NB4 (cell line): ENCODE data around the gene C10orf120.

Source experiments
- DNase-seq: peaks from one replicate; pipeline ENCODE4 v3.0.0; 2010; ENCODE audit warnings: low read depth
- H3K4me3 ChIP-seq: one replicate; pipeline ENCODE4 v1.5.1; 2011; ENCODE audit warnings: mild to moderate bottlenecking, low read depth, low read length, moderate library complexity
- CTCF ChIP-seq: IDR thresholded peaks from one replicate; pipeline ENCODE4 v1.5.1; 2012; ENCODE audit warnings: low read depth, low read length
- MAX ChIP-seq: IDR thresholded peaks from 2 replicates; pipeline ENCODE4 v1.6.1; 2011; ENCODE audit warnings: low read depth, low read length
- MYC ChIP-seq: IDR thresholded peaks from 2 replicates; pipeline ENCODE4 v1.6.1; 2011; ENCODE audit warnings: low read depth, low read length
- POLR2A ChIP-seq: IDR thresholded peaks from 2 replicates; pipeline ENCODE4 v1.6.1; 2011; ENCODE audit warnings: mild to moderate bottlenecking; ENCODE audit not compliant: insufficient read length; ENCODE audit errors: extremely low read depth

The C10orf120 gene

GRCh38 chr10:122659651-122660050 lies 40.0 kb downstream of the C10orf120 start:
- DNase-seq = no peak
- no peak for TF ChIP-seq MYC
- no peak for TF ChIP-seq CTCF
- TF ChIP-seq MAX = no peak
- no peak for TF ChIP-seq POLR2A
- H3K4me3 ChIP-seq = no peak overlapping the region

DNA sequence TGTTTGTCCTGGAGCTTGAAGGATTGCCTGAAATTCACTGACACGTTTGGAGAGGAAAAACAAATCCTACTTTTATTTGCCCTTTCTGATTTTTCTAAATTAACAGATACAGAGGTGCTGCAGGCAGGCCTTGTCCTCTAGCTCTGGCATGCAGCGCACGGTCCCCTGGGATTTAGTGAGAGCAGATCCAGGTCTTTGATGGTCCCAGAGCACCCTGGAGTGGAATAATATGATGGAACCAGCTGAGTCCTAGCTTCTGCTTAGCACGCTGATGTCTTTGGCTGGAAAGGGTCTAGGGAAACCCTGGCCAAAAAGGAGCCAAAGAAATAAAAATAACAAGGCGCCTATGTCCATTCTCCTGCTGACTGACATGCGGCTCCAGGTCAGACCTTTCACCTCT lies 40.5 kb downstream of the C10orf120 start:
- no peak overlapping the region for H3K4me3 ChIP-seq
- TF ChIP-seq MAX (no peak), MYC (no peak), POLR2A (no peak), CTCF (no peak)
- DNase-seq = no peak

DNA sequence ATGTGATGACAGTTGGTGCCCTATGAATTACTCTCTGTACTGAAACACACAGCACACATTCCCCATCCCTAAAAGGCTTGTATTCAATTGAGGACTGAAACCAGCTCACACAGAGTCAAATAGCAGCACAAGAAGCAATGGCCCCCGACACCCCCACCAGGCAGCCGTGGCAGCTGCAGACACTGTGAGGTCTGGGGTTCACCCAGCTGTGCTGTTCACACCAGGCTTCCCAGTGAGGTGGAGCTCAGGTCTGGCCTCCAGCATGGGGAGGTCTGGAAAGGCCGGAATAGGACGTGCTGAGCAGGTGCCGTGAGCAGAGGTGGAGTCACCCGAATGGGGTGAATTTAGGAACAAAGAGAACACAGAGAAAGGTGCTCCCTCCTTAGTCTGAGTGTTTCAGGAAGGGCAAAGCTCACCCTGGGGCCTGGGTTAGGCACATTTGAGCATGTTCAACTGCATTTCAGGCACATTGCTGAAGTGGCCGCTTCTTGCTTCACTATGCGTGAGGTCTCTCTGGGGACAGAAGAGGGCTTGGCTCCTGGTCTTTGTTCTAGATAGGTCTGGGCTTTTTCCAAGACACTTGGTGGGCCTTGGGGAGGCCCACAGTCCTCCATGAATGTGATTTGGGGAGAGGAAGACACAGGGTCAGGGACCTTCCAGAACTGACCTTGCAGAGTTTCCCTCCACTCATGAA lies 41.1 kb downstream of the C10orf120 start:
- no peak for DNase-seq
- TF ChIP-seq POLR2A (no peak), MAX (no peak)
- no peak overlapping the region for H3K4me3 ChIP-seq

GRCh38 chr10:122657729-122658128 lies 41.9 kb downstream of the C10orf120 start:
- no peak overlapping the region for H3K4me3 ChIP-seq
- DNase-seq = no peak
- TF ChIP-seq MYC (no peak), POLR2A (no peak), MAX (no peak), CTCF (no peak)

- no peak for TF ChIP-seq MYC
- no peak for TF ChIP-seq POLR2A
- no peak for TF ChIP-seq CTCF
- no peak for TF ChIP-seq MAX
- no peak overlapping the region for H3K4me3 ChIP-seq
- no peak for DNase-seq
These were observed 42.4 kb downstream of the C10orf120 start for GRCh38 chr10:122657255-122657654.

- TF ChIP-seq POLR2A = no peak
- no peak for TF ChIP-seq CTCF
- TF ChIP-seq MAX = no peak
- no peak for TF ChIP-seq MYC
- no peak for DNase-seq
- no peak overlapping the region for H3K4me3 ChIP-seq
These were observed 42.9 kb downstream of the C10orf120 start for GRCh38 chr10:122656741-122657140.
